ENCODE data around the gene CLBA1.

The CLBA1 gene

GRCh38 chr14:104971447-104972240, 13.9 kb upstream of the CLBA1 start:
- no peak overlapping the region for H3K27ac ChIP-seq
- no peak for TF ChIP-seq CTCF (IDR thresholded peaks at IDR 0.05)
- no peak for TF ChIP-seq ZFX (IDR thresholded peaks at IDR 0.05; ENCODE audit: borderline replicate concordance)

GRCh38 chr14:104972301-104973134, 13.1 kb upstream of the CLBA1 start:
- TF ChIP-seq CTCF (IDR thresholded peaks at IDR 0.05) (no peak), ZFX (IDR thresholded peaks at IDR 0.05; ENCODE audit: borderline replicate concordance) (no peak)
- H3K27ac ChIP-seq, result no peak overlapping the region

DNA sequence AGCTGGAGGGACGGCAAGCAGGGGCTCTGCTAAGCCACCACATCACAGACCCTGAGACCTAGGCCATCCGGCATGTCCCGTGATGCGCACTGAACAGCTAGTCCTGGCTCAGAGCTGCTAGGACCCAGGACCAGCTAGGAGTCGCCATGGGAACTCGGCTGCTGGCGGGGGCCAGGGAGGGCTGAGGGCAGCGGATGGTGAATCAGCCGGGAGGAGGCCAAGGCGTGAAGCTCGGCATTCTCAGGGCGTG, 12.5 kb upstream of the CLBA1 start:
- H3K27ac ChIP-seq, result no peak overlapping the region
- no peak for TF ChIP-seq ZFX (IDR thresholded peaks at IDR 0.05; ENCODE audit: borderline replicate concordance)
- no peak for TF ChIP-seq CTCF (IDR thresholded peaks at IDR 0.05)

GRCh38 chr14:104973385-104974145, 12.0 kb upstream of the CLBA1 start:
- no peak overlapping the region for H3K27ac ChIP-seq
- TF ChIP-seq ZFX (IDR thresholded peaks at IDR 0.05; ENCODE audit: borderline replicate concordance) (no peak), CTCF (IDR thresholded peaks at IDR 0.05) (no peak)

- H3K27ac ChIP-seq, result no peak overlapping the region
- TF ChIP-seq ZFX (IDR thresholded peaks at IDR 0.05; ENCODE audit: borderline replicate concordance) (no peak), CTCF (IDR thresholded peaks at IDR 0.05) (no peak)
Measured at GRCh38 chr14:104974146-104974541, 11.4 kb upstream of the CLBA1 start.

- no peak overlapping the region for H3K27ac ChIP-seq
- TF ChIP-seq CTCF (IDR thresholded peaks at IDR 0.05), result no peak
Measured at GRCh38 chr14:104974665-104975390, 10.8 kb upstream of the CLBA1 start.

All from 22Rv1 (cell line).